DMS53 treated with DMSO at 0.1 percent for 48 hours (cell line): ENCODE data around the gene ARHGEF5.

Experiments
- DNase-seq: peaks from one replicate; lab custom pipeline; 2025; ENCODE audit not compliant: unreplicated experiment; lab: John Stamatoyannopoulos, UW

The ARHGEF5 gene

GRCh38 chr7:144379776-144380384 is 24.7 kb downstream of the ARHGEF5 start:
- DNase-seq = no peak

DNA sequence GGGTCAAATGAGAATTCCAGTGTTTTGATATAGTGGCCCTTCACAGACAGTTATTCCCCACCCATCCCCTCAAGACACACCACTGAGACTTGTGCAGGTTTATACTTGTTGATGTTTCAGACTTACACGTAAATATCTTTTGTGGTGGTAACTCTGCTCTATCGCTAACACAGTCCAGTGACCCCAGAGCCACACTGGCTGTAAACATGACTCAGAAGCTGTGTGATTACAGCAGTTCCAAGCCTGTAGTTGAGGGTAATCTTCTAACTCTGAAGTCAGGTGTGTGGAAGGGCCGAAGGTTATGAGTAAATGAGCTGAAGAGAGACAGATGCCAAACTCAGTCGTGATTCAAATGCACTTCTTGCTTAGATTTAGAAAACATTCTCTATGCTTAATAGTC is 28.9 kb downstream of the ARHGEF5 start:
- DNase-seq = no peak

DNA sequence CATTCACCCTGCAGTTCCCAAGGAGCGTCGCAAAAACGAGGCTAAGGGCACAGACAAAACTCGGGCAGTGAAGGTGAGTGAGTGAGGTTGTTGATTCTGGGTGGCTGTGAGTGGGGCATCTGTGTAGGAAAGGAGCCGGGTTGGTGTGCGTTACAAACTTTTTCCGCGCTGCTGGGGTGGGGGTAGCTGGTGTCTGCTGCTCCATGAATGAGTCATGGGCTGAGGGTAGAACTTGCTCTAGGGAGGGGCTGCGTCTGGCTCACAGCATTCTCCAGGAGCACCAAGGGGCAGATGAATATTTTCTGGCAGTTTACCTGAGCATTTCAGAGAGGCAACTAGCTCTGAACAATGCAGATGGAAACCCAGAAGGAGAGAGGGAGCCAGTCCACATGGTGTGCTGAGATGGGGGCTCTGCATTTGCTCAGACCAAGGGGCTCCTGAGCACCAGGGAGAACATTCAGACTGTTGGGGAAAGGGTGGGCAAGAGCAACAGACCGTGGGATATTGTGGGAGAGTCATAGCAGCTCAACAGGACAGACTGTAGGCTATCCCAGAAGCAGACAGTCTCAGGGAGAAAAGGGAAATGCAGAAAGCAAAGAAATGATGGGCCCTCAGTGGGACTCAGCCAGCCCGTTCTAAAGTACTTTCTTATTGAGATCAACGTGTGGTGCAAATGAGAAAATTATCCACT is 29.5 kb downstream of the ARHGEF5 start:
- no peak for DNase-seq

DNA sequence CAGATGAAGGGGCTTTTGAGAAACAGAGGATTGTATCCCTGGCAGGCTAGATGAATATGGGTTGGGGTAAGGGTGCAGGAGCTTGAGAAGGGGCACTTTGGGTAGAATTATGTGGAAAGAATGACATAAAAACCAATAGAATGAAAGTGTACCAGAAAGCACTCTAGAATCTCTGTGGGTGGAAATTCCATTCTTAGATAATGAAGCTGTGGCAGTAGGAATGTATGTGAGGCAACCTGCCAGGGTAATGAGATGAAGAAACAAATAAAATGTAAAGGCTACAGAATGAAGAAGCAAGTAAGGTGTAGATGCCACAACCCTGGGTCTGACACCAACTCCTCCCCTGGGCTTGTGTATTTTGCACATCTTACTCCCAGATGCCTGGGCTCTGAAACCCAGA is 31.5 kb downstream of the ARHGEF5 start:
- DNase-seq = no peak

GRCh38 chr7:144388950-144389349 is 33.7 kb downstream of the ARHGEF5 start:
- DNase-seq = no peak

DNA sequence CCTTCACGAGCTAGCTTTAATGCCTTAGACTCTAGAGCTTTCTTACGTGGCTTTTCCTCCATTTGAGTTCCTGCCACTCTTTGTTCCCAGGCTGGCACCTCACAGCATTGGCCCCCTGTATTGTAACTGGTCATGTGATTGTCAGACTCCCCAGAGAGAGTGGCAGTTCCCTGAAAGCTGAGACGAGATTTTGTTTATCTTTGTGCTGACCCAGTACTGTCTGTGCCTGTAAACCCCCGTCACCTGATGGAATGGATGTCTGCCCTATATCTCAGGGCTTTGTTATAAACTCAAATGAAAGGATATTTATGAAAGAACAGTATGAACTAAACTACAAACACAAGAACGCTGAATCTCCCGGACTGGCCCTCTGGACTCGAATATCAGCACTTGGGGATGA is 35.3 kb downstream of the ARHGEF5 start:
- no peak for DNase-seq

DNA sequence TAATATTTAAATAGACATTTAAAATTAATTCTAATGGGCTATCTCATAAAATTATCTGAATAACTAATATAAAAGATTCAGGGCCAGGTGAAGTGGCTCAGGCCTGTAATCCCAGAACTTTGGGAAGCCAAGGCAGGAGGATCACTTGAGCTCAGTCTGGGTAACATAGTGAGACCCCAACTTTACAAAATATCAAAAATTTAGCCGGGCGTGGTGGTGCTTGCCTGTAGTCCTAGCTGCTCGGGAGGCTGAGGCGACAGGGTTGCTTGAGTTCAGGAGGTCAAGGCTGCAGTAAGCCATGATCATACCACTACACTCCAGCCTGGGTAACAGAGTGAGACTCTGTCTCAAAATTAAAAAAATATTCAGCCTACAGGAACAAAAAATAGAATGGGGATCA is 35.8 kb downstream of the ARHGEF5 start:
- DNase-seq = no peak

- DNase-seq = peak; percentile 45
These were observed 36.6 kb downstream of the ARHGEF5 start for GRCh38 chr7:144391823-144392255.

DNA sequence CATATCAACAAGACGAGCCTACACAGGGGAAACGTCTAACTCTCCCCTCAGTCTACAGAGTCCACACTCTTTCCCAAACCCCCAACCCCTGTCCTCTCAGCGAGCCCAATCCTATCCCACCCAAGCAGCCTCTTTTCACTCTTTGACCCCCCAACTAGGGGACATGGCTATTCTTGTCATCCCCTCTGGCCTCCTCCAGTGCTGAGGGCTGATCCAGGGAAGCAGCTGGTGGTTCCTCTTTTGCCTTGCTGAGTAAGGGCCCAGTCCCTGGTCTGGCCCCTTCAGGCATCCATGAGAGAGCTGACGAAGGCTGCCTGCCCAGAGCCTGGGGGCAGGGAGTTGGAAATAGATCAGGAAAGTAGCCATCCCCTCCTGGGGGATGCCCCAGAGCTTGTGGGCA is 41.9 kb downstream of the ARHGEF5 start:
- no peak for DNase-seq

DNA sequence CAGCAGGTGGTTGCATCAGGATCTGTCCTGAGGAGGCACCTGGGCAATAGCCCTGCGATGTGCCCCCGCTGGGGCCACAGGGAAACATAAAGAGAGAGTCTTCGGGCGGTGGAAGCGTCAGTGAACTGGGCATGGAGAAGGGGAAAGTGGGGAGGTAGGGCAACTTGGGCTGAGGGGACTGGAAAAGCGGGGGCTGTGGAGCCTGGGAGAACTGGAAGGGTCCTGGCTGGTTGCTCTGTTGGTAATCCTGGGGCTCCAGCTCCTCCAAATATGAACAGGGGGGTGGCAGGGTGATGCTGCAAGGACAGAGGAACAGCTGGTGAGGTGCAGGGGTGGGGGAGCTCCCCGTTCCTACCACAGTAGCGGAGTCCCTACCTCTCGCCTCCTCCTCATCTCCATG is 43.1 kb downstream of the ARHGEF5 start:
- DNase-seq = no peak

- DNase-seq = no peak
These were observed 43.7 kb downstream of the ARHGEF5 start for GRCh38 chr7:144398911-144399310.

- no peak for DNase-seq
These were observed 44.7 kb downstream of the ARHGEF5 start for GRCh38 chr7:144399946-144400345.

GRCh38 chr7:144401490-144401889 is 46.3 kb downstream of the ARHGEF5 start:
- DNase-seq = no peak

GRCh38 chr7:144403102-144403501 is 47.9 kb downstream of the ARHGEF5 start:
- DNase-seq = no peak

DNA sequence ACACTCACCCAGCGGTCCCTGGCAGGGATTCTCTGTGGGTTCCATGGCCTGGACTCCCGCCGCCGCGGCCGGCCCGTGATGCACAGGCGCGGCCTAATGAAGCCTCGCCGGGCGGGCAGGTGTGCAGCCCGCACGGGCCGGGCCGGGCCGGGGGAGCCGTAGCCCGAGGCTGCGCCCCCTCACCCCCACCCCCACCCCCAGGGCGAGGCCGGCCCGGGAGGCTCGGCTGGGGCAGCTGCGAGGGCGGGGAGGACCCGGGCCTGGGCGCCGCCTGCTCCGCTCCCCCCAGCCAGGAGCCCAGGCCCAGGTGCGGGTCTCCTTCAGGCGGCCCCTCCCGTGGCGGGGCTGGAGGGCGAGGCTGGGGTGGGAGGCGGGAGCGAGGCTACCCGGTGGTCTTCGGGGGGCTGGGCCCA is 48.5 kb downstream of the ARHGEF5 start, which contains the start of gene NOBOX:
Gene NOBOX (minus strand): TSS at position 45 of the 413 bp plus-strand sequence.
- DNase-seq = no peak

DNA sequence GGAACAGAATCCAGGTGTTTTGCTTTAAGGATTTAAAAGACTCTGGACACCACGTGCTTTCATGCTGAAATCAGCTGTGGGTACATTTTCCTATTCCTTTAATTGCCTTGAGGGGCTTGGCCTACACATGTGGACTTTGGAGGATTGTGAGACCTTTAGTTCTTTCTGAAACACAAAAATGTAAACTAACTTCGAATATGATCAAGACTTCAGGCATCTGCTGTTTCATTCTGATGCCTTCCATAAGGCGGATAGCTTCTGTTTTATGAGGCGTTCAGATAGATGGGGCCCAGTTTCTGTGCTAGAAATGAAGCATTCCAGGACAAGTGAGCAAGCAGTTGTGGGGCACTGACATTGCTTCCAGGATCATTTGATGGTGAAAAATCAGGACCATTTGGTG is 49.7 kb downstream of the ARHGEF5 start:
- no peak for DNase-seq

DNA sequence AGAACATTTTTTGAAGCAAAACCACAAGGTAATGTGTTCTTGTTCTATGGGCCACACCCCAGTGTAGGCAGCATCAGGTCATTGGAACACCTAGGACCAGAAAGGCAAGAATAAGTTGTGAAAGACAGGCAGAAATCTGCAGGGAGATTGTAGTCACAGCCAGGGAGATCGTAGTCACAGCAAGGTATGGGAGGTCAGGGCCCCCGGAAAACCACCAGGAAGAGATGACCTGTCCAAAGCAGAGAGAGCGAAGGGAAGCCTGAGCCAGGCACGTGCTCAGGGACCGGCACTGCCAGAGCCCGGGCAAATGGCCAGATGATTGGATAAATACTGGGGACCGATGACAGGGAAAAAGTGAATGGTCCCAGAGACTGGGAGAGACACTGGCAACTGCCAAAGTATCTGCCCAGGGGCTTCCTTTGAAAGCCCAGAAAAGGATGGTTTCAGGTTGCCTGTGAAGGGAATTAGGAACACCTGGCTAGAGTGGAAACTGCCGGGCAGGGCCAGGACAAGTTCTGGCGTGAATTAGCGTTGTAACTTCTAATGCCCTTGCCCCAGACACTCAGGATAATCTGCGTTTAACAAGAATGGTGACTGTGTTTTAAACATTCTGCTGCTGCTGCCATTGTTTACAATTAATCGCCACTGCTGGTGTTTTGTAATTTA is 52.2 kb downstream of the ARHGEF5 start:
- DNase-seq = no peak

GRCh38 chr7:144408121-144408520 is 52.9 kb downstream of the ARHGEF5 start:
- no peak for DNase-seq

GRCh38 chr7:144410441-144410840 is 55.2 kb downstream of the ARHGEF5 start:
- DNase-seq = no peak

DNA sequence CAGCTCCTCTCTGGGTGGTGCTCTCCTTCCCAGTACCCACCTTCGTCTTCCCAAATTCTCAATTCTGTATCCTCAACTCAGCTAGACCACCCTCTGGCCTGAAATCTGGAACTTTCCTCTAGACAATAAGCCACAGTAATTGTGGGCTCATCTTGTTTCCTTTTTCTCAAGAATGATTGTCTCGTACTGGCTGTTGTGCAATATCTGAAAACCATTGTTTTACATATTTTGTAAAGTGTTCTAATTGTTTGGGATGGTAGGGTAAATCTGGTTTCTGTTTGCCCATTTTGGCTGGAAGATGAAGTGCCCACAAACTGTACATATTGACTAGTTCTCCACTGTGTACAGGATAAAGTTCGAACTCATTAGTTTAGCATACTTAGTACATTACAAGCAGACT is 59.6 kb downstream of the ARHGEF5 start:
- DNase-seq = no peak

- no peak for DNase-seq
These were observed 60.7 kb downstream of the ARHGEF5 start for GRCh38 chr7:144415858-144416257.

GRCh38 chr7:144416341-144416740 is 61.1 kb downstream of the ARHGEF5 start:
- no peak for DNase-seq
